Stimulated activated CD8-positive, alpha-beta memory T cell treated with anti-CD3 and anti-CD28 coated beads, Interleukin-15, amount 100 ng/mL, for 4 hours (primary cell): ENCODE data around the gene PSPH.
"Not testable (repeated sequence)": the region's sequence is repeated elsewhere in the genome, so short reads cannot be mapped to it uniquely, and the experiment has no call there.

Experiments used
- DNase-seq, 2 donors: peaks; one replicate each; pipeline ENCODE4 v3.0.0-alpha.2; 2020; ENCODE audit warnings: low read depth in 2 of 2

Gene PSPH

DNA sequence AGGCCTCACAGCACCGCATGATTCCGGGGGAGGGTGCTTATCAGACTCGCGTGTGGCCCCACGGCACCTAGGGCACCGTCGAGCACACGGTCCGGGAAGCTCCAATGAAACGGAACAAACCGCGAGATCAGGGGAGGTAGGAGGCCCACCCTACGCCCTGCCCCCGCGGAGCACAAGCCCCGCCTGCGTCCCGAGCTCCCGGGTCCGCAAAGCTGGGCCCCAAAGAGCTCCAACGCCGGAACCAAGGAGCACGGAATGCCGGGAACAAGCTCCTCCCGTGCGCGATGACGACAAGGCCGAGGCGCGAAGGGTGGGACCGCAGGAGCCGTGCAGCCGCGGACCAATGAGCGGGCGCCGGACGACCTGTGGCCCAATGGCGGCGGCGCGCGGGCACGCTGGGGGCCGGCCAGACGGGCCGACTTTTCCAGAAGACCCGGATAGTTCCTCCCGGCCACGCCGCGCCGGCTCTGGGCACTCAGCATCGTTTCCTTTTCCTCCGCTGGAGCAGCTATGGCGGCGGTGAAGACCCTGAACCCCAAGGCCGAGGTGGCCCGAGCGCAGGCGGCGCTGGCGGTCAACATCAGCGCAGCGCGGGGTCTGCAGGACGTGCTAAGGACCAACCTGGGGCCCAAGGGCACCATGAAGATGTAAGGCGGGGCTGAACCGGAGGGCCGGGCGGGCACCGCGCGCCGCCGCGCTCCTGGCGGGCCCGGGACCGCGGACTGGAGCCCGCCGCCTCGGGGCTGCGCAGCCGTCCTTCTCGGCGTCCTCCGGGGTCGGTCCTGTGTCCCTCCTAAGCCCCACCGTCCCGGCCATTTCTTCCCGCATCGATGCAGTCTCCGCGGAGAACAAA is at the start of gene PSPH, which contains the start of gene CCT6A:
PSPH (minus strand) TSS at position 106 of the 853 bp plus-strand sequence. CDS start 30,232 bp downstream, outside the sequence.
CCT6A (plus strand) TSS at position 427 of the 853 bp plus-strand sequence; CDS start at position 511, 84 bp downstream.
- peak; percentile 87 to 90 for DNase-seq

DNA sequence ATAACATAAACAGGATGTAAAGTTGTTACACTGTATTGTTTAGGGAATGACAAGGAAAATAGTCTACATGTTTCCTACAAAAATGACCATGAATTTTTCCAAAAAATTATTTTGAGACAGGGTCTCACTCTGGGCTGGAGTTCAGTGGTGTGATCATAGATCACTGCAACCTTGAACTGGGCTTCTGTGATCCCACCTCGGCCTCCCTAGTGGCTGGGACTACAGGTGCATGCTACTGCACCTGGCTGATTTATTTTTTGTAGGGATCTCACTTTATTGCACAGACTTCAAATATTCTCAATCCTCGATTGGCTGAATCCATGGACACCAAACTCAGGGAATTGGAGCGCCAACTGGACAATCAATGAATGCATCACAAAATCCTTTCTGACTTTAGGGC is 48.4 kb upstream of the PSPH start:
- DNase-seq = no peak

DNA sequence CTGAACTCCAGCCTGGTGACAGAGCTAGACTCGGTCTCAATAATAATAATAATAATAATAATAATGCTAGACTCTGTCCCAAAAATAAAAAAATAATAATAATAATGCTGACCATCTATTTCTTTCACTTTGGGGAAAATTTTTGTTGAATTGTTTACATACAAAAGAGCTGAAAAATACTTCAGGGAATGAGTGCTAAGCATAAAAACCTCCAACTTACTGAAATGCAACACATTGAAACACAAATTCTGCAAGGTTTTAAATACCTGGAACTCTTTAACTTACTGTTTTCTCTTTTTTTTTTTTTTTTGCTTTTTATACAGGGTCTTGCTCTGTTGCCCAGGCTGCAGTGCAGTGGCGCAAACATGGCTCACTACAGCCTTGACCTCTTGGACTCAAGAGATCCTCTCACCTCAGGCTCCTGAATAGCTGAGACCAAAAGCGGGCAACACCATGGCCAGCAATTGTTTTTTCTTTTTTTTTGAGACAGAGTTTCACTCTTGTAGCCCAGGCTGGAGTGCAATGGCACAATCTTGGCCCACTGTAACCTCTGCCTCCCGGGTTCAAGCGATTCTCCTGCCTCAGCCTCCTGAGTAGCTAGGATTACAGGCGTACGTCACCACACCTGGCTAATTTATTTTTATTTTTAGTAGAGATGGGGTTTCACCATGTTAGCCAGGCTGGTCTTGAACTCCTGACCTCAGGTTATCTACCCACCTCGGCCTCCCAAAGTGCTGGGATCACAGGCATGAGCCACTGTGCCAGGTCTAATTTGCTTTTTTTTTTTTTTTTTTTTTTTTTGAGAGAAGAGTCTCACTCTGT is 47.2 kb upstream of the PSPH start:
- DNase-seq = not testable (repeated sequence)

- DNase-seq = no peak
These were observed 46.5 kb upstream of the PSPH start for GRCh38 chr7:56097700-56098099.

DNA sequence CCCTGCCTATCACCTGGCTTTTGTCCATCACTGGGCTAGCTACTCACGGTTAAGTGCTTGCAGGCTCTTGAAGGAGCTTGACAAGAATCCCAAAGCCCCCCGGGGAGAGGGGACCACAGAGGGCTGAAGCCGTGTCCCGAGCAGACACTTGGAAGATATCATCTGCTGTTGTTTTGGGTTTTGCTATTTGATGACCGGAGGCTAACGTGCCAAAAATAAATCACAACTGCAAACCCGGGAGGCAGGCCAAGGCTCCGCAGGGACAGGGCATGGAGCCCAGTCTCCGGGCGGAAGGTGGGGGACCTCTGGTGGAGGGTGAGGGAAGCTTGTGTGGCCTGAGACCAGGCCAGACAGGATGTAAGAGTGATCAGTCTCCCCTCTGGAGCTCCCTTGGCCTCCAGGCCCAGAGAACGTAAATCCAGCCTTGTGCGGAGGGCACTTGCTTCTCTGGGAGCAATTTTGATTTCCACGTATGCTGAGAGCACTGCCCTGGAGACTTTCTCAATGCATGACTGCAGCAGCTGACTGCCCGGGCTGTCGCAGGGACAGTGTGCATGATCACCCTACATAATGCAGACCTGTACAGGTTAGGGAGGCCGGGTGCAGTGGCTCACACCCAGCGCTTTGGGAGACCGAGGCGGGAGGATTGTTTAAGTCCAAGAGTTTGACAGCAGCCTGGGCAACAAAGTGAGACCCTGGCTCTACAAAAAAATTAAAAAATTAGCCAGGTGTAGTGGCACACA is 41.7 kb upstream of the PSPH start, which contains the start of gene PHKG1:
PHKG1 (minus strand) TSS at position 164 of the 743 bp plus-strand sequence. CDS start 4,011 bp downstream, outside the sequence.
- no peak for DNase-seq

- DNase-seq = not testable (repeated sequence)
These were observed 41.1 kb upstream of the PSPH start for GRCh38 chr7:56092388-56092787.

GRCh38 chr7:56091591-56091990 is 40.3 kb upstream of the PSPH start:
- DNase-seq = no peak

DNA sequence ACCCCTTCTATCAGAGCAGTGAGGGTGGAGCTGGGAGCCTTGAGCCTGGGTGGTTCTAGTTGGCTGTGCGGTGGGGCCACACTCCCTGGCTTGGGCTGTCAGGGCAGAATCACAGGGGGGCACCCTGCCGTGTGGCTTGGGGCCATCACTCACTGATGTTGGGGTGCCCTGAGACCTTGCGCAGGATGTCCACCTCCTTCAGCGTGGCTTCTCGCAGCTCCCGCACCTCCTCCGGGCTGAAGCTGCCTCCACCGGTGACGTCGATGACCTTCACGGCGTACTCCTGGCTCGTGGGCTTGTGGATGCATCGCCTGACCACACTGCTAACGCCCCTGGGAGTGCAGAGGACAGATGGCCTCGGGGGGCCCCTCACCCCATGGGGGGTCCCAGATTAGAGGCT is 36.2 kb upstream of the PSPH start:
- no peak for DNase-seq

GRCh38 chr7:56086761-56087160 is 35.5 kb upstream of the PSPH start:
- DNase-seq = no peak

GRCh38 chr7:56083150-56083785 is 32.0 kb upstream of the PSPH start:
- no peak for DNase-seq

- DNase-seq = no peak
These were observed 30.5 kb upstream of the PSPH start for GRCh38 chr7:56081626-56082340.

DNA sequence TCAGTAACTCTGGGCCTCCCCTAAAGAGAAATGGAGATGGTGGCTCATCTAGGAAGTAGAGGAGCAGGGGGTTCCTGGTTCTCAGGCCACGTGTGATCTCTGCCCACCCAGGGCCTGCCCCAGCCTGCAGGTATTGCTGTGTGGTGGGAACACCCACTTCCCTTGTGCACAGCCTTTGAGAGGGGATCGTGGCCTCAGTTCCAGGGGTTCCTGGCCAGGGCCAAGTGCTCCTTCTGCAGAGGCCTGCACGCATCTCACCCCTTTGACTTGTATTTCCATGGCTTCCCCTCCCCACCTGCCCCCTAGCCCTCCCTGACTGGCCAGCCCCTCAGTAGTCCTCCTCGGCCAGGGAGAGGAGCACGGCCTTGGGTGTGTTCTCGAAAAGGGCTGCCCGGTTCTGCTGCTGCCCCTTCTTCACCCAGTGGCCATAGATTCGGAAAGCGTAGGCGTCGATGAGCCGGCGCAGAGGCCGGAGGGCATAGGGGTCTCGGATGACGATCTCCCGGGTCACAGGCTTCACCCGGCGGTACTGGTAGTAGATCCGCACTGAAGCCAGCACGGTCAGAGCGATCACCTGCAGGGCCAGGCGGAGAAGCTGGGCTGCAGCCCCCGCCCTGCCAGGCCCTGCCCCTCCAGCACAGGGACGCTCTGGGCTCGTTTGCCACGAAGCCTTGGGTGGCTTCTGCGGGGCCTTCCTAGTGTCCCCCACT is 29.6 kb upstream of the PSPH start:
- not testable (repeated sequence) for DNase-seq

- DNase-seq = no peak
These were observed 28.4 kb upstream of the PSPH start for GRCh38 chr7:56079450-56080185.

DNA sequence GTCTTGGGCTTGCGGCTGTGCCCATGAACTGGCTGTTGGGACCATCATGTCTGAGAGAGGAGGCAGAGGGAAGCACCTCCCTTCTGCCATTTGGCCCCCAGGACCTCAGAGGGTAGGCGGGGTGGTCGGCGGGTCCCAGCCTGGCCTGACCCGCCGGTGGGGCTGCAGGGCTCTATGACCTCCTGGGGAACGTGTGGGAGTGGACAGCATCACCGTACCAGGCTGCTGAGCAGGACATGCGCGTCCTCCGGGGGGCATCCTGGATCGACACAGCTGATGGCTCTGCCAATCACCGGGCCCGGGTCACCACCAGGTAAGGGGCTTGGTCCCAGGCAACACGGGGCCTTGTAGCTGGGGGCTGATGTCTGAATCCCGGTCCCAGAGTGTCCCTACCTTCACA is 27.0 kb upstream of the PSPH start:
- no peak for DNase-seq

DNA sequence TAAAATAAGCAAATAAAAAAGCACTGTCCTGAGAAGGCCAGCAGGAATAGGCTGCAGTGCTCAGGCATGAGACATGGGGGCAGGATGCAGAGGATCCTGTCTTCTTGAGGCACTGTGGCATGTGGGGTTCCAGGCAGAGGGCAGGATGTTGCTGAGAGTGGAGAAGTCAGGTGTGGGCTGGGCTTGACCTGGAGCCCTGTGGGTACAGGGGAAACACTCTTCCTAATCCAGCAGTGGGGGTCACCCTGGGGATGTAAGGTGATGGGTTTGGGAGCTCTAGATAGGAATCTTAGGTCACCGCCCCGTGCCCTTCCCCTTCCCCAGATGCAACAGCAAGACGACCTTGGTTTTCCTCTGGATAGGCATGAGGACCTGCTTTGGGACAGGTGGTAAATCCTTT is 26.4 kb upstream of the PSPH start:
- no peak for DNase-seq

GRCh38 chr7:56074371-56074791 is 23.1 kb upstream of the PSPH start:
- peak in 1 of 2 donors; percentile 25 for DNase-seq

DNA sequence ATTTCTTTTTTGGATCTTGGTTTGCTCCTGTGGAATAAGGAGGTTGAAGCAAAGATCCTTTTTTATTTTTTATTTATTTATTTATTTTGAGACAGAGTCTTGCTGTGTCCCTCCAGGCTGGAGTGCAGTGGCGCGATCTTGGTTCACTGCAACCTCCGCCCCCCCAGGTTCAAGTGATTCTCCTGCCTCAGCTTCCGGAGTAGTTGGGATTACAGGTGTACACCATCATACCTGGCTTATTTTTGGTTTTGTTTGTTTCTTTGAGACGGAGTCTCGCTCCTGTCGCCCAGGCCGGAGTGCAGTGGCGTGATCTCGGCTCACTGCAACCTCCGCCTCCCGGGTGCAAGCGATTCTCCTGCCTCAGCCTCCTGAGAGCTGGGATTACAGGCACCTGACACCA is 15.1 kb upstream of the PSPH start:
- not testable (repeated sequence) for DNase-seq

- DNase-seq = peak; percentile 75 to 83
These were observed 12.8 kb upstream of the PSPH start, which contains the start of gene SUMF2 for GRCh38 chr7:56063882-56064625. TSS of gene SUMF2 (plus strand) at chr7:56064286. CDS start at chr7:56064312, 26 bp downstream.
